ENCODE measurements around the gene IRAK2. TPM values are rescaled to one million over a fixed set of nuclear protein-coding genes. Genes with fewer than 3 reads are reported as not detected.

Gene IRAK2
- total RNA-seq, 1 experiment from 2014 or later: 5.5 TPM

- no peak for TF ChIP-seq EZH2phosphoT487 (IDR thresholded peaks at IDR 0.05; ENCODE audit: borderline replicate concordance, low read length)
- TF ChIP-seq CTCF (conservative IDR thresholded peaks at IDR 0.05; ENCODE audit: low read depth, low read length): no peak
- TF ChIP-seq EZH2 (IDR thresholded peaks at IDR 0.05; ENCODE audit: low read length, unreplicated experiment): no peak
- POLR2A ChIA-PET (ENCODE audit: unreplicated experiment): no interaction called here
Measured at GRCh38 chr3:10166213-10166604, 1.5 kb downstream of the IRAK2 start.

GRCh38 chr3:10169000-10169496 lies 4.3 kb downstream of the IRAK2 start:
- Histone ChIP-seq H3K4me1 (ENCODE audit: insufficient read depth, low read length) (peaks cover 12% of the 10 kb centered on the region), H3K9ac (ENCODE audit: low read length) (no peak overlapping the region), H3K79me2 (ENCODE audit: low read length) (peaks cover 18% of the 10 kb centered on the region), H2AFZ (ENCODE audit: low read length) (no peak overlapping the region), H3K27me3 (ENCODE audit: low read length) (no peaks in the 10 kb centered on the region), H3K4me3 (ENCODE audit: low read length) (no peak overlapping the region), H3K4me2 (ENCODE audit: low read length) (no peak overlapping the region), H3K27ac (ENCODE audit: low read length) (no peak overlapping the region), H3F3A (ENCODE audit: low read length, unreplicated experiment) (no peaks in the 10 kb centered on the region), H3K9me2 (replicated peaks; ENCODE audit: low read length) (no peaks in the 10 kb centered on the region), H3K36me3 (ENCODE audit: low read depth, low read length) (peaks cover 13% of the 10 kb centered on the region), H3K9me3 (ENCODE audit: low read length) (peaks cover 5% of the 10 kb centered on the region), H4K20me1 (ENCODE audit: low read length) (no peaks in the 10 kb centered on the region; the same call in 1 of the 2 replicates)
- TF ChIP-seq EZH2 (IDR thresholded peaks at IDR 0.05; ENCODE audit: low read length, unreplicated experiment) (no peak), CTCF (conservative IDR thresholded peaks at IDR 0.05; ENCODE audit: low read depth, low read length) (peak; percentile 49), EZH2phosphoT487 (IDR thresholded peaks at IDR 0.05; ENCODE audit: borderline replicate concordance, low read length) (no peak)
- no TSS peak for BruUV-seq (replicated peaks)
- ChIA-PET POLR2A (ENCODE audit: unreplicated experiment) (no interaction called here), CTCF (no interaction called here)
- no peak for ATAC-seq
- peak; percentile 44 for DNase-seq
- intact Hi-C loops (cut with micrococcal nuclease): no loop called here

More at GRCh38 chr3:10166213-10166604, 1.5 kb downstream of the IRAK2 start:
- H3K4me2 ChIP-seq (ENCODE audit: low read length): peak overlapping the region; percentile 91
- H2AFZ ChIP-seq (ENCODE audit: low read length): no peak overlapping the region
- intact Hi-C loops (cut with micrococcal nuclease): no loop called here
- H3K9ac ChIP-seq (ENCODE audit: low read length): no peak overlapping the region
- peaks cover 18% of the 10 kb centered on the region for H3K79me2 ChIP-seq (ENCODE audit: low read length)
- ATAC-seq: no peak
- no peaks in the 10 kb centered on the region for H3F3A ChIP-seq (ENCODE audit: low read length, unreplicated experiment)
- no peaks in the 10 kb centered on the region for H3K9me2 ChIP-seq (replicated peaks; ENCODE audit: low read length)
- DNase-seq: no peak
- no peaks in the 10 kb centered on the region; the same call in 1 of the 2 replicates for H4K20me1 ChIP-seq (ENCODE audit: low read length)
- CTCF ChIA-PET: interaction anchor here (0.7 kb wide), 1 partner anchor 27 kb away, joined by 4 read pairs; no protein-coding TSS in a partner anchor
- peaks cover 13% of the 10 kb centered on the region for H3K36me3 ChIP-seq (ENCODE audit: low read depth, low read length)
- BruUV-seq (replicated peaks): TSS peak; percentile 28
- no peaks in the 10 kb centered on the region for H3K27me3 ChIP-seq (ENCODE audit: low read length)
- peak overlapping the region; percentile 46; the same call in 1 of the 2 replicates for H3K4me3 ChIP-seq (ENCODE audit: low read length)
- no peak overlapping the region for H3K27ac ChIP-seq (ENCODE audit: low read length)
- no peaks in the 10 kb centered on the region for H3K4me1 ChIP-seq (ENCODE audit: insufficient read depth, low read length)
- peaks cover 5% of the 10 kb centered on the region for H3K9me3 ChIP-seq (ENCODE audit: low read length)

- Histone ChIP-seq H3K9me3 (ENCODE audit: low read length) (peaks cover 5% of the 10 kb centered on the region), H3K27ac (ENCODE audit: low read length) (no peak overlapping the region), H3K4me1 (ENCODE audit: insufficient read depth, low read length) (peaks cover 14% of the 10 kb centered on the region), H3K36me3 (ENCODE audit: low read depth, low read length) (peaks cover 13% of the 10 kb centered on the region), H3K4me3 (ENCODE audit: low read length) (no peak overlapping the region), H3K9ac (ENCODE audit: low read length) (no peak overlapping the region), H3K79me2 (ENCODE audit: low read length) (peaks cover 9% of the 10 kb centered on the region; the same call in 1 of the 2 replicates), H3K9me2 (replicated peaks; ENCODE audit: low read length) (no peaks in the 10 kb centered on the region), H3K27me3 (ENCODE audit: low read length) (no peaks in the 10 kb centered on the region), H3F3A (ENCODE audit: low read length, unreplicated experiment) (no peaks in the 10 kb centered on the region), H3K4me2 (ENCODE audit: low read length) (no peak overlapping the region), H2AFZ (ENCODE audit: low read length) (no peak overlapping the region), H4K20me1 (ENCODE audit: low read length) (no peaks in the 10 kb centered on the region; the same call in 1 of the 2 replicates)
- CTCF ChIA-PET: no interaction called here
- ATAC-seq (no peak), DNase-seq (no peak)
- BruUV-seq (replicated peaks): no TSS peak
- POLR2A ChIA-PET (ENCODE audit: unreplicated experiment): no interaction called here
- TF ChIP-seq EZH2phosphoT487 (IDR thresholded peaks at IDR 0.05; ENCODE audit: borderline replicate concordance, low read length) (no peak), EZH2 (IDR thresholded peaks at IDR 0.05; ENCODE audit: low read length, unreplicated experiment) (no peak), CTCF (conservative IDR thresholded peaks at IDR 0.05; ENCODE audit: low read depth, low read length) (no peak)
- intact Hi-C loops (cut with micrococcal nuclease): no loop called here
Measured at GRCh38 chr3:10170915-10171478, 6.3 kb downstream of the IRAK2 start.
